NCI-H2029 (cell line): ENCODE data around the gene PPP1R26.
"Not testable (repeated sequence)": the region's sequence is repeated elsewhere in the genome, so short reads cannot be mapped to it uniquely, and the experiment has no call there.

ENCODE experiments used
- DNase-seq: peaks from one replicate; lab custom pipeline; 2025; lab: John Stamatoyannopoulos, UW

PPP1R26 gene

DNA sequence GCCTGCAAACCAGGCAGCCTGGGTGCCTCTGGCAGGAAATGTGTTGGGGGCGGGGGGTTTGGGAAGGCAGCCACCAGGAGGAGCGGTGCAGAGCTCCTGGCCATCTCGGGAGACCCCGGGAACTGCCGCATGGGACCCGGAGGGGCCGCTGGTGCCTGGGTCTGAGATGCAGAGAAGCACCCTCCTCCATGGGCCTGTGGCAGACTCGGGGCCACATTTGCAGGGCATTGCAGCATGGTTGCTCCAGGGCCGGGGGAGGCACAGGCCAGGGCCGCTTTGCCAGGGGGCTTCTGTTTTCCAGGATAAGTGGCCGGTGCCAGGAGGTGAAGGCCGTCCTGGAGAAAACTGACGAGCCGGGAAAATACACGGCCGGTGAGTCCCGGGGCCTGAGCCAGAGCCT is 43.3 kb downstream of the PPP1R26 start:
- no peak for DNase-seq

GRCh38 chr9:135523521-135524129 is 44.0 kb downstream of the PPP1R26 start:
- DNase-seq: no peak

DNA sequence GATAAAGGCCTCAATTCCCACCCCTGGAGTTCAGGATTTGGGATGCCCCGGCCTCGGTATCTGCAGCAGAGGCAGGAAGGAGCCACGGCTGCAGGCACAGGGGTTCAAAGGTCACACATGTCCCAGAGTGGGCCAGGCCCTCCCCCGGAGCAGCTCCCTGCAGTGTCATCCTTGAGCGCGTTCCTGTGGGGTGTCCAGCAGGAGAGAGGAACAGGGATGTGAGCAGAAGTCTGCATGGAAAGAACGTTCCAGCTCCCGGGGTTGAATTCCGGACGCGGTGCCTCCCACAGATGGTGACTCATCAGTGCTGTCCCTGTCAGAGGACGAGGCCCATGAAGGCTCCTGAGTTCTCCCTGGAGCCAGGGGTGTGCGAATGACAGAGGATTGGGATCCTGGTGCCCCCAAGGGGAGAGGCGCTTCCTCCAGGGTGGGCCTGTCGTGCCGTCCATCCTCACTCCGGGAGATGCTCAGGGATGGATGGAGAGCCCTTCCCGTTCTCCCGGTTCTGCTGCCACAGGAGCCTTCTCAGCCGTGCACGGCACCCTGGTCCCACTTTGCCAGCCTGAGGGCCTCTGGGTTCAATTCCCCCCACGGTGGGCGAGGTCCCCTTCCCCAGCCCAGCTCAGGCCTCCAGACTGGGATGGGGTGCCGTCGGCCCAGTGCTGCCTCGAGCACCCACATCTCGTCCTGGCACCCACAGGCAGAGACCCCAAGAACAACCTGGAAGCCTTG is 44.7 kb downstream of the PPP1R26 start:
- DNase-seq: no peak

DNA sequence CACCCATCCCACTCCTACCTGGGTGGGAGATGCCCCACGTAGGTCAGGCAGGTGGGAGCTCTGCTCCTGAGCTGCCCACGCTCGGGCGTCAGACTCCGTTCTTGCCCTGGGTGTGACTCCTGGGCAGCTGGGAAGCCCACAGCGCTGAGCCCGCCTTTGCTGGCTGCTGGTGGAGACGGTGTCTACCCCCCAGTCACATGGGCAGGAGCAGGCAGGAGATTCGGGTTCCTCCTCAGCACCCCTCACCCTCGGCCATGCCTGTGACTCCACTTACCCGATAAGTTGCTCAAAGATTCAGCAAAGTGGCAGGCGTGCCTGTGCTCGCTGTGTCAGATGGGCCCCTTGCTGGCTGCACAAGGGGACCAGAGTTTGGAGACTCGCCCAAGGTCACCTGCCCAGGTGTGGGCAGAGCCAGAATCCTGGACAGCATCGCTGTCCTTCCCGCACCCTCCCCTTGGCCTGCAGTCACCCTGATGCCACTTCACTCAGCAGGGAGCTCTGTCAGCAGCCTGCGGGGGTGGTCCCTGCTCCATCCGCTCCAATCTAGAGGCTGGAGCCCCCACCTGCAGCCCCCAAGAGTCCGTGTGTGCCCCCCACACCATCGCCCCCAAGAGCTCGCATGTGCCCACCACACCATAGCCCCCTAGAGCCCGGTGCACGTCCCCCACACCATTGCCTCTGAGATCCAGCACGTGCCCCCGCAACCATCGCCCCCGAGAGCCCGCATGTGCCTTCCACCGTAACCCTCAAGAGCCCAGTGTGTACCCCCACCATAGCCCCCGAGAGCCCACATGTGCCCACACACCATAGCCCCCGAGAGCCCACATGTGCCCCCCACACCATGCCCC is 45.9 kb downstream of the PPP1R26 start:
- DNase-seq: no peak

- no peak for DNase-seq
Observed at GRCh38 chr9:135526089-135526729, 46.6 kb downstream of the PPP1R26 start.

GRCh38 chr9:135526730-135527571 is 47.4 kb downstream of the PPP1R26 start:
- DNase-seq: no peak

- DNase-seq: not testable (repeated sequence)
Observed at GRCh38 chr9:135528842-135529435, 49.4 kb downstream of the PPP1R26 start.

DNA sequence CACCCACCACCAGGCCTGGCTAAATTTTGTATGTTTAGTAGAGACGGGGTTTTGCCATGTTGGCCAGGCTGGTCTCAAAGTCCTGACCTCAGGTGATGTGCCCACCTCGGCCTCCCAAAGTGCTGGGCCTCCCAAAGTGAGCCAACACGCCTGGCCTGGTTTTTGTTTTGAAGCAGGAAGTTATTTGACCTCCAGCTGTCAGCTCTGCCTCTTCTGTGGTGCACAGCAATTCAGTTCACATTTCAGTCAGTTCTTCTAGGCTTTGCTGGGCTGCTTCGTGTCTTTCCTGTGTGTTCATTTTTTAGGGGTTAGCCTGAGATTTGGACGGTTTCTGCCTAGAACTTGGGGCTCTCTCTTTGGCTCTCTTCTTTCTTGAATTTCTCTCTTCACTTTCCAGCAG is 50.6 kb downstream of the PPP1R26 start:
- DNase-seq: no peak

GRCh38 chr9:135531096-135531495 is 51.5 kb downstream of the PPP1R26 start:
- DNase-seq: no peak

- DNase-seq: no peak
Observed at GRCh38 chr9:135533113-135533512, 53.5 kb downstream of the PPP1R26 start.

DNA sequence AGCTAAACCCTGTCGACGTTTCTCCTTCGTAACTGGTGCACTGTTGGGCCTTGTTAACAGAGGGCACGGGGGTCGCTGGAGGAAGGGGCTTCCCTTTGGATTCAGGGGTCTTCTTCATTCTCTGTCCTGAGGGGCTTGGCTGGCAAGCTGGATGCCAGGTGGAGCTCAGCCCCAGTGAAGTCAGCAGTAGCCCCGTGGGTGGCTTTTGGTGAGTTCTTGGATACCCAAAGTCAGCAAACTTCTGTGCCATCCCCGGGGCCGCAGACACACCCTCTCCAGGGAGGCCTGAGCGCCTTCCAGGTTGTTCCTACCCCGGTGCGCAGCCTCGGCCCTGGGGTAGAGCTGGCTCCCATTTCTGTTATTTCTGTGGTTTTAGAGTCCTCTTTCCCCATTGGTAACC is 54.1 kb downstream of the PPP1R26 start:
- no peak for DNase-seq

DNA sequence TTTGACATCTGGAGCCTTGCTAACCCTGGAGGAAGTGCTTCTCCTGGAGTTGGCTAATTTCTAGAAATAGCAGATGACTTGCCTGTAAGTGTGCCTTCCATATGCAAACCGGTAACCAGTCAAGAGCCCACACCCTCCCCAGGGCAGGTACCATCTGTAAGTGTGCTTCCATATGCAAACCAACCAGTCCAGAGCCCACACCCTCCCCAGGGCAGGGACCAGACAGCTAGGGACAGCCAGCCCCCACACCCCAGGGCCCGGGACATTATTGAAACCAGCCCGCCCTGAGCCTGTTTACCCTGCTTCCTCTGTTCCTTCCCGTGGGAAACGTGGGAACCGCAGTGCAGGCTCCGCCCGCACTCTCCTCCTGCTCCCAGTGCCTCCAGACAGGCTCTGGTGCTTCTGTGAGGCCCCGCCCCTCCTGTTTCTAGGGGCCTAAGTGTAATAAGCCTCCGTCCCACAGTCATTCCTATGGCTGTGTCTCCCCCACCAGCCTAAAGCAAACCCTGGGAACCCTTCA is 54.7 kb downstream of the PPP1R26 start:
- DNase-seq: not testable (repeated sequence)

DNA sequence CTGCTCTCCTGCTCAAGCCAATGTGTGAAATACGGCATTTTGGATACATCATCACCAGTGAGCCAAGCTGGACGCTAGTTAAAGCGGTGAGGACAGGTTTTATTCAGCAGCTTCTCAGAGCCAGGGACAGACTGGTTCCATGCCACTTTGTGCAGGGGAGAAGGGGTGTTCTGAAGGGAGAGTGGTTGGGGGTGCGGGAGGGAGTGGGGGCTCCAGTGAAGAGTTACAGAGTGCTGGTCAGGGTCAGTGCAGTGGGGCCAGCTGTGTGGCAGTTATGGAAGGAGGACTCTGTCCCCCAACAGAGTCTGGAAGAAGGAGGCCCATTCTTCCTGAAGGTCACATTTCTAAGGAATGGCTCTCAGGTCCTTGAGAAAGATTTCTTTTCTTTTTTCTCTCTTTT is 55.2 kb downstream of the PPP1R26 start:
- not testable (repeated sequence) for DNase-seq

GRCh38 chr9:135535631-135536030 is 56.0 kb downstream of the PPP1R26 start:
- DNase-seq: not testable (repeated sequence)

- DNase-seq: no peak
Observed at GRCh38 chr9:135536216-135536615, 56.6 kb downstream of the PPP1R26 start.
